ENCODE results near the gene LRRC61. TPM values are rescaled to one million over a fixed set of nuclear protein-coding genes. Genes with fewer than 3 reads are reported as not detected.

The LRRC61 gene
- total and polyA plus RNA-seq, 2 of the 13 experiments (the other 11 are each of a cell fraction or from before 2014, with no cell fraction given): 33.0 to 34.8 TPM

- TF ChIP-seq TIGD3 (CRISPR knock-in tag; IDR thresholded peaks at IDR 0.05; ENCODE audit: borderline replicate concordance) (no peak), ZBTB20 (CRISPR knock-in tag; IDR thresholded peaks at IDR 0.05; ENCODE audit: borderline replicate concordance, low read depth) (no peak), ZNF280B (CRISPR knock-in tag; IDR thresholded peaks at IDR 0.05; ENCODE audit: borderline replicate concordance) (no peak), ZNF441 (CRISPR knock-in tag; IDR thresholded peaks at IDR 0.05; ENCODE audit: borderline replicate concordance) (no peak), ZNF546 (CRISPR knock-in tag; conservative IDR thresholded peaks at IDR 0.05) (no peak), ZNF251 (CRISPR knock-in tag; IDR thresholded peaks at IDR 0.05) (no peak), RAD51 (IDR thresholded peaks at IDR 0.05; ENCODE audit: borderline replicate concordance) (no peak), PLRG1 (conservative IDR thresholded peaks at IDR 0.05) (no peak), TAF1 (CRISPR knock-in tag; IDR thresholded peaks at IDR 0.05) (no peak; the same call in 1 of the 2 replicates), ZNF562 (CRISPR knock-in tag; IDR thresholded peaks at IDR 0.05; ENCODE audit: borderline replicate concordance) (no peak), ETV5 (CRISPR knock-in tag; IDR thresholded peaks at IDR 0.05; ENCODE audit: borderline replicate concordance) (peak; percentile 67), POLR2AphosphoS5 (IDR thresholded peaks at IDR 0.05; ENCODE audit: low read depth, low read length) (peak; percentile 43; the same call in 1 of the 2 replicates), NFIC (IDR thresholded peaks at IDR 0.05; ENCODE audit: low read length) (no peak), ZNF253 (CRISPR knock-in tag; IDR thresholded peaks at IDR 0.05; ENCODE audit: borderline replicate concordance) (no peak), ZNF746 (CRISPR knock-in tag; IDR thresholded peaks at IDR 0.05) (no peak), ZFP90 (CRISPR knock-in tag; IDR thresholded peaks at IDR 0.05; ENCODE audit: borderline replicate concordance) (no peak), TCF12 (IDR thresholded peaks at IDR 0.05) (no peak), TCF12 (CRISPR knock-in tag; IDR thresholded peaks at IDR 0.05) (no peak), HES4 (CRISPR knock-in tag; IDR thresholded peaks at IDR 0.05; ENCODE audit: borderline replicate concordance) (no peak), ELF1 (CRISPR knock-in tag; IDR thresholded peaks at IDR 0.05) (peak; percentile 62)
- TF ChIP-seq, protein P1, sequence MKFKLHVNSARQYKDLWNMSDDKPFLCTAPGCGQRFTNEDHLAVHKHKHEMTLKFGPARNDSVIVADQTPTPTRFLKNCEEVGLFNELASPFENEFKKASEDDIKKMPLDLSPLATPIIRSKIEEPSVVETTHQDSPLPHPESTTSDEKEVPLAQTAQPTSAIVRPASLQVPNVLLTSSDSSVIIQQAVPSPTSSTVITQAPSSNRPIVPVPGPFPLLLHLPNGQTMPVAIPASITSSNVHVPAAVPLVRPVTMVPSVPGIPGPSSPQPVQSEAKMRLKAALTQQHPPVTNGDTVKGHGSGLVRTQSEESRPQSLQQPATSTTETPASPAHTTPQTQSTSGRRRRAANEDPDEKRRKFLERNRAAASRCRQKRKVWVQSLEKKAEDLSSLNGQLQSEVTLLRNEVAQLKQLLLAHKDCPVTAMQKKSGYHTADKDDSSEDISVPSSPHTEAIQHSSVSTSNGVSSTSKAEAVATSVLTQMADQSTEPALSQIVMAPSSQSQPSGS (CRISPR knock-in tag; IDR thresholded peaks at IDR 0.05): no peak
- TF ChIP-seq, protein P2, sequence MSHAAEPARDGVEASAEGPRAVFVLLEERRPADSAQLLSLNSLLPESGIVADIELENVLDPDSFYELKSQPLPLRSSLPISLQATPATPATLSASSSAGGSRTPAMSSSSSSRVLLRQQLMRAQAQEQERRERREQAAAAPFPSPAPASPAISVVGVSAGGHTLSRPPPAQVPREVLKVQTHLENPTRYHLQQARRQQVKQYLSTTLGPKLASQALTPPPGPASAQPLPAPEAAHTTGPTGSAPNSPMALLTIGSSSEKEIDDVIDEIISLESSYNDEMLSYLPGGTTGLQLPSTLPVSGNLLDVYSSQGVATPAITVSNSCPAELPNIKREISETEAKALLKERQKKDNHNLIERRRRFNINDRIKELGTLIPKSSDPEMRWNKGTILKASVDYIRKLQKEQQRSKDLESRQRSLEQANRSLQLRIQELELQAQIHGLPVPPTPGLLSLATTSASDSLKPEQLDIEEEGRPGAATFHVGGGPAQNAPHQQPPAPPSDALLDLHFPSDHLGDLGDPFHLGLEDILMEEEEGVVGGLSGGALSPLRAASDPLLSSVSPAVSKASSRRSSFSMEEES (CRISPR knock-in tag; IDR thresholded peaks at IDR 0.05): no peak
- TF ChIP-seq, protein P3, sequence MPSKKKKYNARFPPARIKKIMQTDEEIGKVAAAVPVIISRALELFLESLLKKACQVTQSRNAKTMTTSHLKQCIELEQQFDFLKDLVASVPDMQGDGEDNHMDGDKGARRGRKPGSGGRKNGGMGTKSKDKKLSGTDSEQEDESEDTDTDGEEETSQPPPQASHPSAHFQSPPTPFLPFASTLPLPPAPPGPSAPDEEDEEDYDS (CRISPR knock-in tag; IDR thresholded peaks at IDR 0.05): peak; percentile 40; the same call in 1 of the 2 replicates
- TF ChIP-seq, protein P4, sequence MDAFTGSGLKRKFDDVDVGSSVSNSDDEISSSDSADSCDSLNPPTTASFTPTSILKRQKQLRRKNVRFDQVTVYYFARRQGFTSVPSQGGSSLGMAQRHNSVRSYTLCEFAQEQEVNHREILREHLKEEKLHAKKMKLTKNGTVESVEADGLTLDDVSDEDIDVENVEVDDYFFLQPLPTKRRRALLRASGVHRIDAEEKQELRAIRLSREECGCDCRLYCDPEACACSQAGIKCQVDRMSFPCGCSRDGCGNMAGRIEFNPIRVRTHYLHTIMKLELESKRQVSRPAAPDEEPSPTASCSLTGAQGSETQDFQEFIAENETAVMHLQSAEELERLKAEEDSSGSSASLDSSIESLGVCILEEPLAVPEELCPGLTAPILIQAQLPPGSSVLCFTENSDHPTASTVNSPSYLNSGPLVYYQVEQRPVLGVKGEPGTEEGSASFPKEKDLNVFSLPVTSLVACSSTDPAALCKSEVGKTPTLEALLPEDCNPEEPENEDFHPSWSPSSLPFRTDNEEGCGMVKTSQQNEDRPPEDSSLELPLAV (CRISPR knock-in tag; conservative IDR thresholded peaks at IDR 0.05; ENCODE audit: low read depth): no peak
Measured at GRCh38 chr7:150324373-150324961, 1.3 kb downstream of the LRRC61 start (continued).

All from HepG2 (cell line).